Measurements from ENCODE around the gene RSPH6A.
A peak's percentile ranks its signal among the peaks of the same experiment; 100 is the strongest.

Gene RSPH6A

GRCh38 chr19:45772912-45773311 is 42.2 kb downstream of the RSPH6A start:
- peaks cover 24 to 25% of the 10 kb centered on the region in 2 donors for H3K36me3 Mint-ChIP-seq
- H3K4me3 Mint-ChIP-seq: no peak overlapping the region
- H3K4me1 Mint-ChIP-seq: peaks cover 19 to 44% of the 10 kb centered on the region in 2 donors
- no peak for ATAC-seq (replicated peaks)
- no peak overlapping the region for H3K27ac Mint-ChIP-seq
- H3K9me3 Mint-ChIP-seq: no peaks in the 10 kb centered on the region
- no peaks in the 10 kb centered on the region for H3K27me3 Mint-ChIP-seq
- DNase-seq: no peak

- Mint-ChIP-seq H3K4me3 (no peak overlapping the region), H3K9me3 (no peaks in the 10 kb centered on the region), H3K36me3 (peaks cover 20% of the 10 kb centered on the region in 2 donors), H3K27me3 (peaks cover 3 to 5% of the 10 kb centered on the region in 2 donors), H3K4me1 (peaks cover 21 to 50% of the 10 kb centered on the region in 2 donors), H3K27ac (no peak overlapping the region)
- DNase-seq: no peak
- ATAC-seq (replicated peaks): no peak
These were observed 42.8 kb downstream of the RSPH6A start for GRCh38 chr19:45772130-45772840.

- H3K27ac Mint-ChIP-seq: peak overlapping the region; percentile 51
- peaks cover 11 to 13% of the 10 kb centered on the region in 2 donors for H3K36me3 Mint-ChIP-seq
- H3K4me3 Mint-ChIP-seq: peak overlapping the region in 1 of 2 donors; percentile 9
- no peaks in the 10 kb centered on the region for H3K9me3 Mint-ChIP-seq
- DNase-seq (no peak), ATAC-seq (replicated peaks) (no peak)
- peaks cover 7 to 9% of the 10 kb centered on the region in 2 donors for H3K27me3 Mint-ChIP-seq
- H3K4me1 Mint-ChIP-seq: peaks cover 22 to 53% of the 10 kb centered on the region in 2 donors
These were observed 43.7 kb downstream of the RSPH6A start for GRCh38 chr19:45771311-45771933.

- peaks cover 24 to 53% of the 10 kb centered on the region in 2 donors for H3K4me1 Mint-ChIP-seq
- peaks cover 16 to 19% of the 10 kb centered on the region in 2 donors for H3K27me3 Mint-ChIP-seq
- H3K36me3 Mint-ChIP-seq: peaks cover 10 to 13% of the 10 kb centered on the region in 2 donors
- peak; percentile 75 to 79 for ATAC-seq (replicated peaks)
- H3K9me3 Mint-ChIP-seq: no peaks in the 10 kb centered on the region
- peak overlapping the region; percentile 84 to 96 for H3K4me3 Mint-ChIP-seq
- H3K27ac Mint-ChIP-seq: peak overlapping the region; percentile 75
- peak; percentile 83 for DNase-seq
These were observed 44.7 kb downstream of the RSPH6A start for GRCh38 chr19:45770192-45771101.

DNA sequence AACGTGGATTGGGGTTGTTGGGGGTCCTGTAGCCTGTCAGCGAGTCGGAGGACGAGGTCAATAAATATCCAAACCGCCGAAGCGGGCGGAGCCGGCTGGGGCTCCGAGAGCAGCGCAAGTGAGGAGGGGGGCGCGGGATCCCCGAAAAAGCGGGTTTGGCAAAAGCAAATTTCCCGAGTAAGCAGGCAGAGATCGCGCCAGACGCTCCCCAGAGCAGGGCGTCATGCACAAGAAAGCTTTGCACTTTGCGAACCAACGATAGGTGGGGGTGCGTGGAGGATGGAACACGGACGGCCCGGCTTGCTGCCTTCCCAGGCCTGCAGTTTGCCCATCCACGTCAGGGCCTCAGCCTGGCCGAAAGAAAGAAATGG is 45.3 kb downstream of the RSPH6A start:
- Mint-ChIP-seq H3K4me3 (peak overlapping the region; percentile 84 to 96), H3K27me3 (peaks cover 20 to 25% of the 10 kb centered on the region in 2 donors), H3K9me3 (no peaks in the 10 kb centered on the region), H3K4me1 (peaks cover 24 to 53% of the 10 kb centered on the region in 2 donors), H3K36me3 (peaks cover 10 to 13% of the 10 kb centered on the region in 2 donors), H3K27ac (peak overlapping the region; percentile 75)
- ATAC-seq (replicated peaks) (peak; percentile 46 to 49), DNase-seq (no peak)

DNA sequence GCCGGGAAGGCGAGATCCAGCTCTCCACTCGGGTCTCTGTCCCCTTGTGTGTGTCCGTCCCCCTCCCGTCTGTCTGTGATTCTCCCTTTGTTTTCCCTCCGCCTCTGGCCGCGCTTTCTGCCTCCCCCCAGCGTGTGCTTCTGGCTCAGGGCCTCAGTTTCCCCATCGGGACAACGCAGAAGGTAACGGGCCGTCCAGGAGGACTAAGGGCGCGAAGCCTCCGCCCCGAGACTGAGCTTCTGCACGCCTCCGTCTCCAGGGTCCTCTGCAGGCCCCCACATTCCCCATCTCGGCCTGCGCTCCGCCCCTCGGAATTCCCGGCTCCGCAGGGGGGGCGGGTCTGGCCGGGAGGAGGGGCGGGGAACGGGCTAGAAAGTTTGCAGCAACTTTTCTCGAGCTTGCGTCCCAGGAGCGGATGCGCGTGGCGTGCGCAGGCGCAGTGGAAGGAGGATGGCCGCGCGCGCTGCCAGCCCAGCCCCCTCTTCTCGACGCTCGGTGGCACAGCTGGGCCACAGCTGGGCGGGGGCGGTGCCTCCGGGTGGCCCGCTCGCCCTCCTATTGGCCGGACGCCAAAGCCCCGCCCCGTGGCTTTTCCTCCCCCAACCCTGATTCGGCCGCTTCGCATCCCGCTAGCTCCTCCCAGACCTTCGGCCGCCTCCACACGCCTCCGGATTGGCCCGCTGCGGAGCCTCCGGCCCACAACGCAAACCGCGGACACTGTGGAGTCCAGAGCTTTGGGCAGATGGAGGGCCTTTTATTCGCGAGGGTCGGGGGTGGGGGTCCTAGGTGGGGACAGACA is 45.9 kb downstream of the RSPH6A start, which contains the start of gene SIX5:
TSS of gene SIX5 (minus strand) at position 269 of the 799 bp plus-strand sequence. CDS start 408 bp downstream, outside the sequence.
- DNase-seq (peak; percentile 95), ATAC-seq (replicated peaks) (peak; percentile 68 to 77)
- Mint-ChIP-seq H3K4me3 (peak within 1 kb of the TSS; percentile 84 to 96), H3K36me3 (peaks cover 10 to 12% of the 10 kb centered on the region in 2 donors), H3K27ac (peak within 1 kb of the TSS; percentile 79), H3K4me1 (peaks cover 24 to 53% of the 10 kb centered on the region in 2 donors), H3K9me3 (no peaks in the 10 kb centered on the region), H3K27me3 (peaks cover 25 to 30% of the 10 kb centered on the region in 2 donors)

GRCh38 chr19:45768655-45768983 is 46.5 kb downstream of the RSPH6A start:
- Mint-ChIP-seq H3K36me3 (peaks cover 10 to 12% of the 10 kb centered on the region in 2 donors), H3K27me3 (peaks cover 25 to 30% of the 10 kb centered on the region in 2 donors), H3K9me3 (no peaks in the 10 kb centered on the region), H3K4me3 (peak overlapping the region; percentile 84 to 96), H3K27ac (peak overlapping the region; percentile 73), H3K4me1 (peaks cover 24 to 53% of the 10 kb centered on the region in 2 donors)
- DNase-seq (peak; percentile 36), ATAC-seq (replicated peaks) (no peak)

DNA sequence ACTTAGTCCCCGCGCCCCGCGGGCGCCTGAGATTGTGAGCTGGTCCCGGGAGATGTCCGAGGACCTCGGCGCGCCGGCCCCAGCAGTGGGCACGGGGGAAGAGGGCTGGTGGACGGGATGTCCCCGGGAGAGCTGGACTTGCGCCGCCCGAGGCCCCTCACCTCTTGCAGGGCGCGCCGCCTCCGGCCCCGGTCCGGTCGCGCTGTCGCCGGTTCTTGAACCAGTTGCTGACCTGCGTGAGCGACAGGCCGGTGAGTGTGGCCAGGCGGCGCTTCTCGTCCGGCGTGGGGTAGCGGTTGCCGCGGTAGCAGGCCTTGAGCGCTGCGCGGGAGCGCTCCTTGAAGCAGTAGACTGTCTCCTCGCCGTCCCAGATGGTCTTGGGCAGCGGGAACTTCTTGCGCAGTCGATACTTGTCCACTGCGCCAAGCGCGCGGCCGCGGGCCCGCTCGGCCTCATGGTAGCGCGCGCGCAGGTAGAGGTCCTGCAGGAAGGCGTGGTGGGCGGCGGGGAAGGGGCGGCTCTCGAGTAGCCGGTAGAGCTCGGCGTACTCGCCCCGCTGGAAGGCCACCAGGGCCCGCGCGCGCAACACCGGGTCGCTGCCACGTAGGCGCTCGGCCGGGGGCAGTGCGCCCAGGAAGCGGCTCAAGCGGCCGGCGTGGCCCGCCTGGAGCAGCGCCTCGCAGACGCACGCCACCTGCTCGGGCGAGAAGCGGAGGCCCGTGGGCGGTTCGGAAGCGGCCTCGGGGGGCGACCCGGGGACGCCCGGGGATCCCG is 47.0 kb downstream of the RSPH6A start:
- Mint-ChIP-seq H3K27ac (no peak overlapping the region), H3K9me3 (no peaks in the 10 kb centered on the region), H3K4me3 (peak overlapping the region; percentile 78), H3K36me3 (peaks cover 7 to 12% of the 10 kb centered on the region in 2 donors), H3K4me1 (peaks cover 24 to 50% of the 10 kb centered on the region in 2 donors), H3K27me3 (peaks cover 25 to 30% of the 10 kb centered on the region in 2 donors)
- DNase-seq (no peak), ATAC-seq (replicated peaks) (peak in 1 of 2 donors; percentile 1)

- Mint-ChIP-seq H3K4me3 (peak overlapping the region; percentile 65 to 78), H3K36me3 (peaks cover 4 to 10% of the 10 kb centered on the region in 2 donors), H3K4me1 (peaks cover 22 to 43% of the 10 kb centered on the region in 2 donors), H3K27me3 (peaks cover 25 to 31% of the 10 kb centered on the region in 2 donors), H3K27ac (peak overlapping the region; percentile 42), H3K9me3 (no peaks in the 10 kb centered on the region)
- no peak for ATAC-seq (replicated peaks)
- DNase-seq: no peak
These were observed 47.7 kb downstream of the RSPH6A start for GRCh38 chr19:45767410-45767880.

GRCh38 chr19:45766869-45767346 is 48.2 kb downstream of the RSPH6A start:
- Mint-ChIP-seq H3K36me3 (peaks cover 4 to 10% of the 10 kb centered on the region in 2 donors), H3K4me1 (peaks cover 20 to 38% of the 10 kb centered on the region in 2 donors), H3K9me3 (no peaks in the 10 kb centered on the region), H3K4me3 (peak overlapping the region; percentile 65 to 72), H3K27me3 (peaks cover 29 to 36% of the 10 kb centered on the region in 2 donors), H3K27ac (peak overlapping the region; percentile 42)
- DNase-seq (no peak), ATAC-seq (replicated peaks) (no peak)

DNA sequence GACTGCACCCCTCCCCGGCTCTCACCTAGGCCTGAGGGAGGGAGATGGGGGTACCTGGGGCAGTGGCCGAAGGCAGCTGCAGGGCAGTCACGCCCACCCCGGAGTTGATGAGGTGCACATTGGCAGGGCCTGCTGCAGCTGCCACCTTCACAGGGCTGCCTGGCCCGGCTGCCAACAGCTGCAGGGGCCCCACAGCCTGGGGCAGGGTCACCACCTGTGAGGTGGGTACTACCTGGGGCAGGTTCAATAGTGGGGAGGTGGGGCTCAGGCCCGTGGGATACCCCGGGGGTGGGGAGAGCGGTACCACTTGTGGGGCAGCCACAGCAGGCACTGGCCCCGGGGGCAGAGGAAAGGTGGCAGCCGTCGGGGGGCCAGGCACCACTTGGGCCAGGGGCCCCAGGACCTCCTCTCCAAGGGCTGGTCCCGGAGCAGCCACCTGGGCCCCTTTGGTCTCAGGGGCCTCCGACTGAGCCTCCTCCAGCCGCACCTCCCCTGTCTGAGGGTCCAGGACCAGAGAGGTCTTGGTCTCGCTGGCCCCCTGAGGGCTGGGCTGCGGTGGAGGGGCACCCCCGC is 48.7 kb downstream of the RSPH6A start:
- DNase-seq (no peak), ATAC-seq (replicated peaks) (no peak)
- Mint-ChIP-seq H3K27me3 (peaks cover 32 to 41% of the 10 kb centered on the region in 2 donors), H3K4me3 (no peak overlapping the region), H3K36me3 (peaks cover 4 to 10% of the 10 kb centered on the region in 2 donors), H3K4me1 (peaks cover 20 to 38% of the 10 kb centered on the region in 2 donors), H3K27ac (no peak overlapping the region), H3K9me3 (no peaks in the 10 kb centered on the region)

GRCh38 chr19:45765702-45766295 is 49.3 kb downstream of the RSPH6A start:
- ATAC-seq (replicated peaks): no peak
- H3K9me3 Mint-ChIP-seq: no peaks in the 10 kb centered on the region
- H3K4me1 Mint-ChIP-seq: peaks cover 15 to 32% of the 10 kb centered on the region in 2 donors
- H3K27ac Mint-ChIP-seq: no peak overlapping the region
- H3K4me3 Mint-ChIP-seq: no peak overlapping the region
- H3K36me3 Mint-ChIP-seq: peaks cover 0 to 5% of the 10 kb centered on the region in 2 donors
- H3K27me3 Mint-ChIP-seq: peaks cover 32 to 42% of the 10 kb centered on the region in 2 donors
- DNase-seq: no peak
